Osteoblast (primary cell): ENCODE results near the gene XG. TPM values are rescaled to one million over a fixed set of nuclear protein-coding genes. Genes with fewer than 3 reads are reported as not detected.
"Not testable (repeated sequence)": the region's sequence is repeated elsewhere in the genome, so short reads cannot be mapped to it uniquely, and the experiment has no call there.

ENCODE experiments used
- DNase-seq: peaks from one replicate; pipeline ENCODE4 v3.0.0; 2011; ENCODE audit warnings: low spot score, mixed read lengths; ENCODE audit not compliant: insufficient read length; ENCODE audit errors: missing footprints
- H2AFZ ChIP-seq: 2 replicates; pipeline ENCODE4 v1.6.0; 2011; ENCODE audit warnings: mild to moderate bottlenecking, low read length
- H3K27ac ChIP-seq: 2 replicates; pipeline ENCODE4 v1.5.1; 2011; ENCODE audit warnings: mild to moderate bottlenecking, low read depth, low read length, moderate library complexity
- H3K27me3 ChIP-seq: 2 replicates; pipeline ENCODE4 v1.6.0; 2012; ENCODE audit warnings: mild to moderate bottlenecking, control low read depth, inconsistent platforms, low read length, moderate library complexity; ENCODE audit not compliant: insufficient read depth
- H3K36me3 ChIP-seq: 2 replicates; pipeline ENCODE4 v1.5.1; 2011; ENCODE audit warnings: mild to moderate bottlenecking, low read length, control low read depth, moderate library complexity; ENCODE audit not compliant: insufficient read depth
- H3K4me1 ChIP-seq: 2 replicates; pipeline ENCODE4 v1.5.1; 2011; ENCODE audit warnings: mild to moderate bottlenecking, low read length, control low read depth, moderate library complexity; ENCODE audit not compliant: insufficient read depth
- H3K4me2 ChIP-seq: 2 replicates; pipeline ENCODE4 v1.6.0; 2011; ENCODE audit warnings: mild to moderate bottlenecking, low read length; ENCODE audit not compliant: insufficient read depth
- H3K4me3 ChIP-seq: fragments of 200-600 bp; sonication (generic); 3 replicates; pipeline ENCODE4 v1.5.1; 2012; ENCODE audit warnings: mild to moderate bottlenecking, low read length, inconsistent platforms; ENCODE audit not compliant: insufficient read depth
- H3K79me2 ChIP-seq: 2 replicates; pipeline ENCODE4 v1.6.0; 2012; ENCODE audit warnings: mild to moderate bottlenecking, low read length, control low read depth, inconsistent platforms; ENCODE audit not compliant: insufficient read depth
- H3K9me3 ChIP-seq: 2 replicates; pipeline ENCODE4 v1.5.1; 2011; ENCODE audit warnings: low read depth, low read length, control low read depth
- H4K20me1 ChIP-seq: 2 replicates; pipeline ENCODE4 v1.6.0; 2012; ENCODE audit warnings: mild to moderate bottlenecking, low read length, control low read depth; ENCODE audit not compliant: insufficient read depth
- CTCF ChIP-seq: IDR thresholded peaks from 2 replicates; pipeline ENCODE4 v1.5.1; 2011; ENCODE audit warnings: mild to moderate bottlenecking, low read depth, low read length, moderate library complexity; ENCODE audit errors: extremely low read depth
- total RNA-seq: library from RNA; depleted of rRNA; stranded (reverse); fragments of >200 nt; gene quantifications from 2 replicates; pipeline ENCODE4 v1.2.3, GENCODE V29; 2012

Gene XG
- total RNA-seq, 1 donor = 4.0 TPM

DNA sequence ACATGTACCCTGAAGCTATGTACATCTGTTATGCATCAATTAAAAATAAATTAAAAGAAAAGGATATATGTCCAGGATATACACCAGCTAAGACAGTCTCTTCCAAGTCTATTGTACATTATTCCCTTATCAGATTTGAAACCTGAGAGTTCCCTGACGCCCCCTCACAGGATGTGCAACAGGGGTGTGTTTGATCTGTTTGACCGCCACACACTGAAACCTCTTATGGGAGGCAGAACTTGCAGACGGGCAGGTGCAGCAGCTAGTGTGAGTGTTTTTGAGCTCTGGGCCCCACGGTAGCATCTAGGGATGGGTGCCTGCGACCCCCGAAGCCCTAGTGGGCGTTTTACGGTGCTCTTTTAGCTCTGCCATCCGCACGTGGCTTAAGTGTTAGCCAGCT is 4.7 kb downstream of the XG start:
- Histone ChIP-seq H3K36me3 (no peaks in the 10 kb centered on the region), H3K4me1 (peaks cover 3% of the 10 kb centered on the region), H3K27me3 (no peaks in the 10 kb centered on the region), H2AFZ (no peak overlapping the region), H4K20me1 (no peaks in the 10 kb centered on the region), H3K79me2 (no peaks in the 10 kb centered on the region), H3K27ac (no peak overlapping the region), H3K9me3 (no peaks in the 10 kb centered on the region), H3K4me3 (no peak overlapping the region), H3K4me2 (no peak overlapping the region)
- no peak for TF ChIP-seq CTCF
- no peak for DNase-seq

DNA sequence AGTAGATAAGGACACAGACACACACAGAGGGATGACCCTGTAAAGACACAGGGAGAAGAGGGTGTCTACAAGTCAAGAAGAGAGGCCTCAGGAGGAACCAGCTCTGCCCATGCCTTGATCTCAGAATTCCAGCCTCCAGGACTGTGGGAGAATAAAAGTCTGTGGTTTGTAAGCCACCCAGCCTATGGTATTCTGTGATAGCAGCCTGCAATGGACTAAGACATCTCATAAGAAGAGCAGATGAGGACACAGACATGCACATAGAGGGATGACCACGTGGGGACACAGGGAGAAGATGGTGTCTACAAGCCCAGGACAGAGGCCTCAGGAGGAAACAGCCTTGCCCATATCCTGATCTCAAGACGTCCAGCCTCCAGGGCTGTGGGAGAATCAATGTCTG is 9.4 kb downstream of the XG start:
- no peak overlapping the region for H3K4me2 ChIP-seq
- no peaks in the 10 kb centered on the region for H3K36me3 ChIP-seq
- H2AFZ ChIP-seq = no peak overlapping the region
- no peaks in the 10 kb centered on the region for H4K20me1 ChIP-seq
- peak; percentile 48 for DNase-seq
- no peak overlapping the region for H3K4me3 ChIP-seq
- H3K79me2 ChIP-seq = no peaks in the 10 kb centered on the region
- no peaks in the 10 kb centered on the region for H3K27me3 ChIP-seq
- no peaks in the 10 kb centered on the region for H3K4me1 ChIP-seq
- TF ChIP-seq CTCF = no peak
- H3K27ac ChIP-seq = no peak overlapping the region
- no peaks in the 10 kb centered on the region for H3K9me3 ChIP-seq

- not testable (repeated sequence) for H3K9me3 ChIP-seq, H2AFZ ChIP-seq, H3K79me2 ChIP-seq, H3K36me3 ChIP-seq, H3K4me1 ChIP-seq, H3K4me2 ChIP-seq, H3K27ac ChIP-seq, H4K20me1 ChIP-seq, H3K4me3 ChIP-seq, DNase-seq, H3K27me3 ChIP-seq
Observed at GRCh38 chrX:2762671-2763070, 10.8 kb downstream of the XG start.

DNA sequence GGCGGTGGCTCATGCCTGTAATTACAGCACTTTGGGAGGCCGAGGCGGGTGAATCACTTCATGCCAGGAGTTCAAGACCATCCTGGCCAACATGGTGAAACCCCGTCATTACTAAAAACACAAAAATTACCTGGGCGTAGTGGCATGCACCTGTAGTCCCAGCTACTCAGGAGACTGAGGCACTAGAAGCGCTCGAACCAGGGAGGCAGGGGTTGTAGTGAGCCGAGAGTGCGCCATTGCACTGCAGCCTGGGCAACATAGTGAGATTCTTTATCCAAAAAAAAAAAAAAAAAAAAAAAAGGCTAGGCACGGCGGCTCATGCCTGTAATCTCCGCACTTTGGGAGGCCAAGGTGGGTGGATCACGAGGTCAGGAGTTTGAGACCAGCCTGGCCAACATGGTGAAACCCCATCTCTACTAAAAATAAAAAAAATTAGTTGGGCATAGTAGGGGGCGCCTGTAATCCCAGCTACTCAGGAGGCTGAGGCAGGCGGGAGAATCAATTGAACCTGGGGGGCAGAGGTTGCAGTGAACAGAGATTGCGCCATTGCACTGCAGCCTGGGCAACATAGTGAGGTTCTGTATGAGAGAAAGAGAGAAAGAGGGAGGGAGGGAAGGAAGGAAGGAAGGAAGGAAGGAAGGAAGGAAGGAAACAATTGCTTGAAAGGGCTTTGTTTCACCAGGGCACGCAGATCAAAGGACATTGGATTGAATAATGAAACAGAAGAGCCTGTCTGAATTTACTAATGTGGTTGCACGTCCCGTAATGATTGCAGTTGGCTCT is 13.1 kb downstream of the XG start:
- H3K9me3 ChIP-seq, H2AFZ ChIP-seq, H3K4me1 ChIP-seq, H3K27me3 ChIP-seq, DNase-seq, H3K36me3 ChIP-seq, H3K4me3 ChIP-seq, H3K4me2 ChIP-seq, H3K79me2 ChIP-seq, H3K27ac ChIP-seq, H4K20me1 ChIP-seq: not testable (repeated sequence)

- no peaks in the 10 kb centered on the region for H4K20me1 ChIP-seq
Observed at GRCh38 chrX:2765549-2765830, 13.7 kb downstream of the XG start.

More at GRCh38 chrX:2765549-2765830, 13.7 kb downstream of the XG start:
- H3K4me2 ChIP-seq = no peak overlapping the region
- no peaks in the 10 kb centered on the region for H3K27me3 ChIP-seq
- no peak overlapping the region for H3K4me3 ChIP-seq
- no peaks in the 10 kb centered on the region for H3K9me3 ChIP-seq
- no peaks in the 10 kb centered on the region for H3K79me2 ChIP-seq
- no peaks in the 10 kb centered on the region for H3K36me3 ChIP-seq
- no peaks in the 10 kb centered on the region for H3K4me1 ChIP-seq
- TF ChIP-seq CTCF = no peak
- no peak for DNase-seq
- H3K27ac ChIP-seq = no peak overlapping the region
- H2AFZ ChIP-seq = no peak overlapping the region
